IPS-11a (cell line): ENCODE data around the gene NUCB2.

Experiments
- H3K4me3 ChIP-seq: one replicate; pipeline ENCODE4 v1.5.1; 2013; ENCODE audit warnings: low read depth, low read length, control low read depth

The NUCB2 gene

GRCh38 chr11:17379383-17380180, 103.0 kb downstream of the NUCB2 start:
- H3K4me3 ChIP-seq: no peak overlapping the region

DNA sequence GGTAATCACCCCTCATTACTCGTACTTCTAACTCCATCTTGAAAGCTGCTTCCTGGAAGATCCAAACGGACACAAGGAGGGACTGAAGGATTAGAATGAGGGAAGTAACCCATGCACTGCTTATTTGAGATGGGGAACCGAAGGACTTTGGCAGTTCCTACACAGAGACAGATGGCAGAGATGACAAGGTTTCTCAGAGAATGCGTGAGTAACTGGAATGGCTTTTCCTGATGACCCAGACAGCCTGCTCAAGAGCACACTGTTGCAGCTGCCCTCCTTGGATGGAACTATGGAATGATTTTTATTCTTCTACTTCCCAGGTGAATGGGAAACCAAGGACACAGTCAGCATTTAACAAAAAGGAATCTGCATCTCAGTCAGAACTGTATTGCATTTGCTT, 104.6 kb downstream of the NUCB2 start:
- no peak overlapping the region for H3K4me3 ChIP-seq
